Esophagus squamous epithelium (tissue), 4 donors: Measurements from ENCODE around the gene ITGA11.

ENCODE experiments used
- CTCF ChIP-seq, 6 experiments: fragments of 450-650 bp in 4 of 6; fragments of 200-600 bp in 2 of 6; sonication (generic) in 2 of 6; IDR thresholded peaks; one replicate each; pipeline ENCODE4 v1.5.1; 2016 to 2019; ENCODE audit warnings: antibody characterized with exemption in 6 of 6, mild to moderate bottlenecking in 4 of 6, moderate library complexity in 4 of 6
- POLR2A ChIP-seq, 4 donors: fragments of 450-650 bp; IDR thresholded peaks; one replicate each; pipeline ENCODE4 v1.6.1; 2017; ENCODE audit warnings: antibody characterized with exemption in 4 of 4, mild to moderate bottlenecking in 4 of 4, moderate library complexity in 3 of 4

- TF ChIP-seq CTCF (IDR thresholded peaks at IDR 0.05) (no peak), POLR2A (IDR thresholded peaks at IDR 0.05) (no peak)
Observed at GRCh38 chr15:68427963-68428362, 4.0 kb downstream of the ITGA11 start.
